Measurements from ENCODE around the gene NINJ1. TPM values are rescaled to one million over a fixed set of nuclear protein-coding genes. Genes with fewer than 3 reads are reported as not detected.

NINJ1 gene
- total and polyA plus RNA-seq, 2 of the 13 experiments (the other 11 are each of a cell fraction or from before 2014, with no cell fraction given) = 81.2 to 92.1 TPM

DNA sequence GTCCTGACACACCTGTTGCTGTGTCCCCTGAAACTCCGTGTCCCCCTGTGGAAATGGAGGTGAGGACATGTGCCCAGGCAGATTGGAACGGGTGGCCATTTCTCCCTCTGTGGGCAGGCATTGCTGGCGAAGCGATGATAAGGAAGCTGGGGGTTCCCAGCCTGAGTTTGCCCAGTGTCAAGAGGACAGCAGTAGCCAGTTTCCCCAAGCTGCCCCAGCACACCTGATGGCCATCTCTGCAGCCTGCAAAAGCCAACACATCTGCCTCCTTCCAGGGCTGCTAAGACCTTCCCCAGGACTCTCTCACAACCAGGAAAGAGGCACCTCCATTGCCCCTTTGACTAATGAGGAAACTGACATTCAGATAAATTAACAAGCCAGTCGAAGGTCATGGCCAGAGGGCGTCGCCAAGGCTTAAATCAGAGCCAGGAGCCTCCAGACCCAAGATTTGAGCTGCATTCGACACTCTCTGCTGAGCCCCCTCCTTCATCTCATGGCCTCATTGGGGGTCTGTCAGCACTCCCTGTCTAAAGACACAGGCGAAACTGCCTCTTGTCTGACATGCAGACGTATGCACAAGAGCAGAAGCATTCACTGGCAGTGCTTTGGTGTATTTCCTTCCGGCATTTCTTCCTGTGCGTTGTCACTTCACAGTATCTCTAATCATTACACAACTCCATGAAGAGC is 39.5 kb upstream of the NINJ1 start:
- H3K4me3 ChIP-seq (replicated peaks in 1 of 3; ENCODE audit: insufficient read depth in 1 of 3, low read depth in 2 of 3, low read length in 3 of 3) = no peak overlapping the region
- intact Hi-C loops (cut with micrococcal nuclease; ENCODE audit: unreplicated experiment) = no loop called here
- no peak overlapping the region for H3K4me2 ChIP-seq (ENCODE audit: low read depth, low read length)
- no peaks in the 10 kb centered on the region for H4K20me1 ChIP-seq (ENCODE audit: insufficient read depth, low read length)
- in situ Hi-C loops (cut with HindIII; ENCODE audit: extremely low pct_ligation_motif_present, low pct_unique_long_range_greater_than_20kb) = loop anchor here (25.0 kb wide), 1 partner anchor 264 kb away; no protein-coding TSS in a partner anchor
- peaks cover 23% of the 10 kb centered on the region for H3K4me1 ChIP-seq (ENCODE audit: insufficient read depth, low read length)
- FAIRE-seq = no peak
- no peak overlapping the region for H3K9ac ChIP-seq (ENCODE audit: insufficient read depth, low read depth, low read length)
- ChIA-PET POLR2A (no interaction called here), CTCF (ENCODE audit: low intra/inter-chr PET ratio, low total read pairs) (no interaction called here)
- no peaks in the 10 kb centered on the region for H3K9me3 ChIP-seq (ENCODE audit: low read length)
- BruUV-seq (replicated peaks) = no TSS peak
- 46% methylated on average over 12 of the region's 12 CpGs for WGBS (ENCODE audit: low lambda C conversion rate)
- no peaks in the 10 kb centered on the region for H3K36me3 ChIP-seq (replicated peaks in 1 of 2; ENCODE audit: control insufficient read depth in 1 of 2, insufficient read depth in 2 of 2, low read length in 2 of 2)
- no peak for DNase-seq (ENCODE audit: low spot score)
- ATAC-seq = no peak
- no peaks in the 10 kb centered on the region for H3K79me2 ChIP-seq (ENCODE audit: insufficient read depth, low read length)
- H3K27me3 ChIP-seq (ENCODE audit: control insufficient read depth in 1 of 2, insufficient read depth in 2 of 2, low read length in 2 of 2) = peaks cover 5 to 41% of the 10 kb centered on the region in 2 experiments
- H3K27ac ChIP-seq (ENCODE audit: extremely low read length, insufficient read depth, low read length) = no peak overlapping the region
- no peak overlapping the region for H2AFZ ChIP-seq (ENCODE audit: low read length)
- TF ChIP-seq, protein P1, sequence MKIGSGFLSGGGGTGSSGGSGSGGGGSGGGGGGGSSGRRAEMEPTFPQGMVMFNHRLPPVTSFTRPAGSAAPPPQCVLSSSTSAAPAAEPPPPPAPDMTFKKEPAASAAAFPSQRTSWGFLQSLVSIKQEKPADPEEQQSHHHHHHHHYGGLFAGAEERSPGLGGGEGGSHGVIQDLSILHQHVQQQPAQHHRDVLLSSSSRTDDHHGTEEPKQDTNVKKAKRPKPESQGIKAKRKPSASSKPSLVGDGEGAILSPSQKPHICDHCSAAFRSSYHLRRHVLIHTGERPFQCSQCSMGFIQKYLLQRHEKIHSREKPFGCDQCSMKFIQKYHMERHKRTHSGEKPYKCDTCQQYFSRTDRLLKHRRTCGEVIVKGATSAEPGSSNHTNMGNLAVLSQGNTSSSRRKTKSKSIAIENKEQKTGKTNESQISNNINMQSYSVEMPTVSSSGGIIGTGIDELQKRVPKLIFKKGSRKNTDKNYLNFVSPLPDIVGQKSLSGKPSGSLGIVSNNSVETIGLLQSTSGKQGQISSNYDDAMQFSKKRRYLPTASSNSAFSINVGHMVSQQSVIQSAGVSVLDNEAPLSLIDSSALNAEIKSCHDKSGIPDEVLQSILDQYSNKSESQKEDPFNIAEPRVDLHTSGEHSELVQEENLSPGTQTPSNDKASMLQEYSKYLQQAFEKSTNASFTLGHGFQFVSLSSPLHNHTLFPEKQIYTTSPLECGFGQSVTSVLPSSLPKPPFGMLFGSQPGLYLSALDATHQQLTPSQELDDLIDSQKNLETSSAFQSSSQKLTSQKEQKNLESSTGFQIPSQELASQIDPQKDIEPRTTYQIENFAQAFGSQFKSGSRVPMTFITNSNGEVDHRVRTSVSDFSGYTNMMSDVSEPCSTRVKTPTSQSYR (CRISPR knock-in tag; IDR thresholded peaks at IDR 0.05; ENCODE audit: borderline replicate concordance) = no peak
- TF ChIP-seq RXRA (CRISPR knock-in tag; IDR thresholded peaks at IDR 0.05) (no peak), ZNF781 (CRISPR knock-in tag; IDR thresholded peaks at IDR 0.05; ENCODE audit: borderline replicate concordance, not compliant biosample characterization) (no peak), ZNF17 (CRISPR knock-in tag; IDR thresholded peaks at IDR 0.05) (no peak), SP5 (CRISPR knock-in tag; IDR thresholded peaks at IDR 0.05; ENCODE audit: borderline replicate concordance, low read depth) (no peak), BHLHE40 (IDR thresholded peaks at IDR 0.05; ENCODE audit: low read length) (no peak), GPN1 (CRISPR knock-in tag; IDR thresholded peaks at IDR 0.05; ENCODE audit: borderline replicate concordance) (no peak), ZNF530 (CRISPR knock-in tag; IDR thresholded peaks at IDR 0.05; ENCODE audit: low read depth) (no peak), ZNF616 (CRISPR knock-in tag; IDR thresholded peaks at IDR 0.05; ENCODE audit: low read depth) (no peak)
- TF ChIP-seq, protein P2, sequence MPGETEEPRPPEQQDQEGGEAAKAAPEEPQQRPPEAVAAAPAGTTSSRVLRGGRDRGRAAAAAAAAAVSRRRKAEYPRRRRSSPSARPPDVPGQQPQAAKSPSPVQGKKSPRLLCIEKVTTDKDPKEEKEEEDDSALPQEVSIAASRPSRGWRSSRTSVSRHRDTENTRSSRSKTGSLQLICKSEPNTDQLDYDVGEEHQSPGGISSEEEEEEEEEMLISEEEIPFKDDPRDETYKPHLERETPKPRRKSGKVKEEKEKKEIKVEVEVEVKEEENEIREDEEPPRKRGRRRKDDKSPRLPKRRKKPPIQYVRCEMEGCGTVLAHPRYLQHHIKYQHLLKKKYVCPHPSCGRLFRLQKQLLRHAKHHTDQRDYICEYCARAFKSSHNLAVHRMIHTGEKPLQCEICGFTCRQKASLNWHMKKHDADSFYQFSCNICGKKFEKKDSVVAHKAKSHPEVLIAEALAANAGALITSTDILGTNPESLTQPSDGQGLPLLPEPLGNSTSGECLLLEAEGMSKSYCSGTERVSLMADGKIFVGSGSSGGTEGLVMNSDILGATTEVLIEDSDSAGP (CRISPR knock-in tag; IDR thresholded peaks at IDR 0.05; ENCODE audit: borderline replicate concordance) = no peak
- TF ChIP-seq, protein P3, sequence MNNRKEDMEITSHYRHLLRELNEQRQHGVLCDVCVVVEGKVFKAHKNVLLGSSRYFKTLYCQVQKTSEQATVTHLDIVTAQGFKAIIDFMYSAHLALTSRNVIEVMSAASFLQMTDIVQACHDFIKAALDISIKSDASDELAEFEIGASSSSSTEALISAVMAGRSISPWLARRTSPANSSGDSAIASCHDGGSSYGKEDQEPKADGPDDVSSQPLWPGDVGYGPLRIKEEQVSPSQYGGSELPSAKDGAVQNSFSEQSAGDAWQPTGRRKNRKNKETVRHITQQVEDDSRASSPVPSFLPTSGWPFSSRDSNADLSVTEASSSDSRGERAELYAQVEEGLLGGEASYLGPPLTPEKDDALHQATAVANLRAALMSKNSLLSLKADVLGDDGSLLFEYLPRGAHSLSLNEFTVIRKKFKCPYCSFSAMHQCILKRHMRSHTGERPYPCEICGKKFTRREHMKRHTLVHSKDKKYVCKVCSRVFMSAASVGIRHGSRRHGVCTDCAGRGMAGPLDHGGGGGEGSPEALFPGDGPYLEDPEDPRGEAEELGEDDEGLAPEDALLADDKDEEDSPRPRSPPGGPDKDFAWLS (CRISPR knock-in tag; IDR thresholded peaks at IDR 0.05; ENCODE audit: borderline replicate concordance) = no peak
- TF ChIP-seq, protein P4, sequence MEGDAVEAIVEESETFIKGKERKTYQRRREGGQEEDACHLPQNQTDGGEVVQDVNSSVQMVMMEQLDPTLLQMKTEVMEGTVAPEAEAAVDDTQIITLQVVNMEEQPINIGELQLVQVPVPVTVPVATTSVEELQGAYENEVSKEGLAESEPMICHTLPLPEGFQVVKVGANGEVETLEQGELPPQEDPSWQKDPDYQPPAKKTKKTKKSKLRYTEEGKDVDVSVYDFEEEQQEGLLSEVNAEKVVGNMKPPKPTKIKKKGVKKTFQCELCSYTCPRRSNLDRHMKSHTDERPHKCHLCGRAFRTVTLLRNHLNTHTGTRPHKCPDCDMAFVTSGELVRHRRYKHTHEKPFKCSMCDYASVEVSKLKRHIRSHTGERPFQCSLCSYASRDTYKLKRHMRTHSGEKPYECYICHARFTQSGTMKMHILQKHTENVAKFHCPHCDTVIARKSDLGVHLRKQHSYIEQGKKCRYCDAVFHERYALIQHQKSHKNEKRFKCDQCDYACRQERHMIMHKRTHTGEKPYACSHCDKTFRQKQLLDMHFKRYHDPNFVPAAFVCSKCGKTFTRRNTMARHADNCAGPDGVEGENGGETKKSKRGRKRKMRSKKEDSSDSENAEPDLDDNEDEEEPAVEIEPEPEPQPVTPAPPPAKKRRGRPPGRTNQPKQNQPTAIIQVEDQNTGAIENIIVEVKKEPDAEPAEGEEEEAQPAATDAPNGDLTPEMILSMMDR (CRISPR knock-in tag; IDR thresholded peaks at IDR 0.05) = no peak
- TF ChIP-seq, protein P5, sequence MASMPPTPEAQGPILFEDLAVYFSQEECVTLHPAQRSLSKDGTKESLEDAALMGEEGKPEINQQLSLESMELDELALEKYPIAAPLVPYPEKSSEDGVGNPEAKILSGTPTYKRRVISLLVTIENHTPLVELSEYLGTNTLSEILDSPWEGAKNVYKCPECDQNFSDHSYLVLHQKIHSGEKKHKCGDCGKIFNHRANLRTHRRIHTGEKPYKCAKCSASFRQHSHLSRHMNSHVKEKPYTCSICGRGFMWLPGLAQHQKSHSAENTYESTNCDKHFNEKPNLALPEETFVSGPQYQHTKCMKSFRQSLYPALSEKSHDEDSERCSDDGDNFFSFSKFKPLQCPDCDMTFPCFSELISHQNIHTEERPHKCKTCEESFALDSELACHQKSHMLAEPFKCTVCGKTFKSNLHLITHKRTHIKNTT (CRISPR knock-in tag; IDR thresholded peaks at IDR 0.05) = no peak
